Activated B cell treated with CpG ODN at 0.5 μM for 24 hours (primary cell): ENCODE data around the gene PRF1. TPM values are rescaled to one million over a fixed set of nuclear protein-coding genes. Genes with fewer than 3 reads are reported as not detected.

Experiments
- ATAC-seq: fragments of 200-7000 bp; cut with Tn5 transposase; one replicate; pipeline ENCODE4 v1.10.0; 2021; ENCODE audit warnings: low read depth, mild to moderate bottlenecking, moderate library complexity
- CTCF ChIA-PET: fragments of 350-600 bp; sonication (Branson Sonifier 250); formaldehyde crosslinking; loops from one replicate; lab custom pipeline; 2021; ENCODE audit warnings: antibody characterized with exemption; lab: Charles Lee
- POLR2A ChIA-PET: fragments of 350-600 bp; sonication (Branson Sonifier 250); formaldehyde crosslinking; loops from one replicate; lab custom pipeline; 2021; ENCODE audit warnings: antibody characterized with exemption; lab: Charles Lee
- DNase-seq: peaks from one replicate; pipeline ENCODE4 v3.0.0; 2022
- H3K27ac Mint-ChIP-seq: one replicate; pipeline ENCODE4 v1.8.0; 2020; ENCODE audit warnings: mixed read lengths
- H3K27me3 Mint-ChIP-seq: one replicate; pipeline ENCODE4 v1.8.0; 2021; ENCODE audit warnings: mixed read lengths
- H3K36me3 Mint-ChIP-seq: one replicate; pipeline ENCODE4 v1.8.0; 2021; ENCODE audit warnings: low read depth, mixed read lengths
- H3K4me1 Mint-ChIP-seq: one replicate; pipeline ENCODE4 v1.8.0; 2021; ENCODE audit warnings: mixed read lengths
- H3K4me3 Mint-ChIP-seq: one replicate; pipeline ENCODE4 v1.8.0; 2020; ENCODE audit warnings: mild to moderate bottlenecking, mixed read lengths
- H3K9me3 Mint-ChIP-seq: one replicate; pipeline ENCODE4 v1.8.0; 2020; ENCODE audit warnings: mixed read lengths
- intact Hi-C: fragments of 100-400 bp; cut with micrococcal nuclease; formaldehyde crosslinking; loops from one replicate; pipeline ENCODE4 v1.15.1; 2024
- total RNA-seq: library from RNA; stranded (reverse); gene quantifications from 2 replicates; pipeline ENCODE4 v1.2.3, GENCODE V29; 2022
- TF ChIP-seq, protein P1 (sequence below): fragments of 200-600 bp; IDR thresholded peaks from one replicate; pipeline ENCODE4 v1.8.0; 2022; ENCODE audit warnings: antibody characterized with exemption, mild to moderate bottlenecking

The PRF1 gene
- total RNA-seq, 1 donor from 2014 or later, result 0.53 TPM

- intact Hi-C loops, result no loop called here
- H3K27me3 Mint-ChIP-seq, result no peaks in the 10 kb centered on the region
- ChIA-PET POLR2A (no interaction called here), CTCF (no interaction called here)
- H3K27ac Mint-ChIP-seq, result no peak overlapping the region
- H3K4me1 Mint-ChIP-seq, result no peaks in the 10 kb centered on the region
- no peak overlapping the region for H3K4me3 Mint-ChIP-seq
- ATAC-seq, result no peak
- H3K36me3 Mint-ChIP-seq, result no peaks in the 10 kb centered on the region
- TF ChIP-seq, protein P1, sequence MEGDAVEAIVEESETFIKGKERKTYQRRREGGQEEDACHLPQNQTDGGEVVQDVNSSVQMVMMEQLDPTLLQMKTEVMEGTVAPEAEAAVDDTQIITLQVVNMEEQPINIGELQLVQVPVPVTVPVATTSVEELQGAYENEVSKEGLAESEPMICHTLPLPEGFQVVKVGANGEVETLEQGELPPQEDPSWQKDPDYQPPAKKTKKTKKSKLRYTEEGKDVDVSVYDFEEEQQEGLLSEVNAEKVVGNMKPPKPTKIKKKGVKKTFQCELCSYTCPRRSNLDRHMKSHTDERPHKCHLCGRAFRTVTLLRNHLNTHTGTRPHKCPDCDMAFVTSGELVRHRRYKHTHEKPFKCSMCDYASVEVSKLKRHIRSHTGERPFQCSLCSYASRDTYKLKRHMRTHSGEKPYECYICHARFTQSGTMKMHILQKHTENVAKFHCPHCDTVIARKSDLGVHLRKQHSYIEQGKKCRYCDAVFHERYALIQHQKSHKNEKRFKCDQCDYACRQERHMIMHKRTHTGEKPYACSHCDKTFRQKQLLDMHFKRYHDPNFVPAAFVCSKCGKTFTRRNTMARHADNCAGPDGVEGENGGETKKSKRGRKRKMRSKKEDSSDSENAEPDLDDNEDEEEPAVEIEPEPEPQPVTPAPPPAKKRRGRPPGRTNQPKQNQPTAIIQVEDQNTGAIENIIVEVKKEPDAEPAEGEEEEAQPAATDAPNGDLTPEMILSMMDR, result no peak
- H3K9me3 Mint-ChIP-seq, result no peaks in the 10 kb centered on the region
- no peak for DNase-seq
These were observed 1.6 kb upstream of the PRF1 start for GRCh38 chr10:70604106-70604505.

DNA sequence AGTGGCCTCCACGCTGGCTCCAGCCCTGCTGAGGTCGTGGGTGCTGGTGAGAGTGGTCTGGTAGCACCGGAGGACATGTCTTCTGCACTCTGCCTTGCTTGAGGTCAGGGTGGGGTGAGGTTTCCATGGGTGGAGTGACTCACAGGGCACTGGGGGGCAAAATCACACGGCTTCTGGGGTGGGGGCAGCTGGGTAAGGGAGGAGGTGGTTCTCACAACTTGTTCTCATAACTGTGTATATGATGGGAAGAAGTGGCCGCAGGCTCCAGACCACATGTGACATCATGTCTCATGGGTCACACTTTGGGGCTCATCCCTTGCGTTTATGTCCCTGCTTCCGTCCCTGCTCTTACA is 884 bp upstream of the PRF1 start:
- TF ChIP-seq, protein P1, result no peak
- DNase-seq (no peak), ATAC-seq (no peak)
- Mint-ChIP-seq H3K36me3 (no peaks in the 10 kb centered on the region), H3K27me3 (no peaks in the 10 kb centered on the region), H3K9me3 (no peaks in the 10 kb centered on the region), H3K4me1 (no peaks in the 10 kb centered on the region), H3K4me3 (no peak overlapping the region), H3K27ac (no peak overlapping the region)
- intact Hi-C loops, result no loop called here
- CTCF ChIA-PET, result no interaction called here
- POLR2A ChIA-PET, result no interaction called here

DNA sequence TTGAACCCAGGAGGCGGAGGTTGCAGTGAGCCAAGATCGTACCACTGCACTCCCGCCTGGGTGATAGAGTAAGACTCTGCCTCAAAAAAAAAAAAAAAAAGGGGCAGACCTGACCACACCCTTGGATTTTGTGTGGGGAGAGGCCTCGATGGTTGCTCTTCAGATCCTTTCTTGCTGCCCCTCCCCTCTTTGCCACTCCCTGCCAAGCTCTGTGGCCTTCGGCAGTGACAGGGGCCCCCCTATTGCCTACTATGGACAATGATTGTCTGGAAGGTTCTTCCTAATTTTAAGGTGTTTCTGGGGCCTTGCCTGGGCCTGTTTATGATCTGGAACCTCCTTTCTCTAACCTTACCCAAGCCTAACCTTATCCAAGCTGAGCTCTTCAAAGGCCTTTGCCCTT is 795 bp downstream of the PRF1 start:
- no peak for ATAC-seq
- no peak for DNase-seq
- Mint-ChIP-seq H3K4me1 (no peaks in the 10 kb centered on the region), H3K4me3 (no peak overlapping the region), H3K9me3 (no peaks in the 10 kb centered on the region), H3K27me3 (no peaks in the 10 kb centered on the region), H3K27ac (no peak overlapping the region), H3K36me3 (no peaks in the 10 kb centered on the region)
- ChIA-PET POLR2A (no interaction called here), CTCF (no interaction called here)
- intact Hi-C loops, result no loop called here
- TF ChIP-seq, protein P1, result no peak

DNA sequence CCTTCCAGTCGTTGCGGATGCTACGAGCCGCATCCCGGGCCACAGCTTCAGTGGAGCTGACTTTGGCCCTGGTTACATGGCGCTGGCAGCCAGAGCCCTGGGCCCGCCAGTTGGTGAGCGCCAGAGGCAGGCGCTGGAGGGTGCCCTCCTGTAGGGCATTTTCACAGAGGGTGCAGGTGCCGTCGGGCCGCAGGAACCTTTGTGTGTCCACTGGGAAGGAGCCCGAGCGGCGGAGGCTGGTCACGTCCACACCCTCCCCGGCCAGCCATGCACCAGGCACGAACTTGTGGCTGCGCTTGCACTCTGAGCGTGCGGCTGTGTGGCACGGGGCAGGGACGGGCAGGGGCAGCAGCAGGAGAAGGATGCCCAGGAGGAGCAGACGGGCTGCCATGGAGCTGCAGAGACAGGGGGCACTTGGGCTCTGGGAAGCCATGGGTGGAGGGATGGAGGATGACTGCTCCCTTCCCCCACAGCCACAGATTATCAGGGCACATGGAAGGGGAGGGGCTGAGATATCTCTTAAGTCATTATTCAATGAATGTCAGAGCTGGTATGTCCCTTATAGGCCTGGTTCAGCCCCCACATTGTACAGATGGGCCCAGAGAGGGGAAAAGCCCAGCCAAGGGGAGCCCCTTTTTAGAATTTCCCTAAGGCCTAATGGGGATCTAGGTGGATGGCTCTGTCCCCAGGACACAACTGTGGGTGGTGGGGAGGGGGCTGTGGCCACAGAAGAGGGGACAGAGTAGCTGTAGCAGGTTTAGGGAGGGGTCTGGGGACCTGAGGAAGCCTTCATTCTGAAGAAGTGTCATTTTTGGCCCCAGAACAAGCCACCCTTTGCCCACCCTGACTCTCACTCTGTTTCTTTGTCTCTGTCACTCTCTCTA is 1.8 kb downstream of the PRF1 start:
- Mint-ChIP-seq H3K9me3 (no peaks in the 10 kb centered on the region), H3K4me1 (no peaks in the 10 kb centered on the region), H3K27me3 (no peaks in the 10 kb centered on the region), H3K4me3 (no peak overlapping the region), H3K36me3 (no peaks in the 10 kb centered on the region), H3K27ac (no peak overlapping the region)
- ChIA-PET CTCF (no interaction called here), POLR2A (no interaction called here)
- intact Hi-C loops, result no loop called here
- DNase-seq (no peak), ATAC-seq (no peak)
- TF ChIP-seq, protein P1, result no peak

GRCh38 chr10:70599791-70600190 is 2.8 kb downstream of the PRF1 start:
- Mint-ChIP-seq H3K4me1 (no peaks in the 10 kb centered on the region), H3K4me3 (no peak overlapping the region), H3K36me3 (no peaks in the 10 kb centered on the region), H3K27me3 (no peaks in the 10 kb centered on the region), H3K9me3 (no peaks in the 10 kb centered on the region), H3K27ac (no peak overlapping the region)
- intact Hi-C loops, result no loop called here
- ChIA-PET POLR2A (no interaction called here), CTCF (no interaction called here)
- DNase-seq (no peak), ATAC-seq (no peak)
- TF ChIP-seq, protein P1, result no peak
